IMR-90 (cell line): Measurements from ENCODE around the gene PREB. TPM values are rescaled to one million over a fixed set of nuclear protein-coding genes. Genes with fewer than 3 reads are reported as not detected.

Source experiments
- polyA plus RNA-seq, 3 experiments: library from polyadenylated mRNA; depleted of rRNA; stranded (reverse); fragments of >200 nt; gene quantifications; 2 replicates each; pipeline ENCODE4 v1.2.3, GENCODE V29; 2012; ENCODE audit warnings: low replicate concordance in 1 of 3
- total RNA-seq: library from RNA; depleted of rRNA; stranded (reverse); fragments of >200 nt; gene quantifications from 2 replicates; pipeline ENCODE4 v1.2.3, GENCODE V29; 2012; rRNA removed

PREB gene
- total and polyA plus RNA-seq, 2 of the 4 experiments (the other 2 are of a cell fraction) = 38.9 to 52.2 TPM

Other genes starting within 250 kb of the PREB start
- gene MAPRE3, start 164.0 kb downstream of the PREB start, total RNA-seq = 1.8 and 2.5 TPM in 2 replicates
- 17.3 and 20.3 TPM in 2 replicates for gene MAPRE3, start 164.0 kb downstream of the PREB start, polyA plus RNA-seq (2012; rRNA removed)
- gene TMEM214, start 101.7 kb downstream of the PREB start, total RNA-seq = 31.7 and 32.1 TPM in 2 replicates
- 121 and 132 TPM in 2 replicates for gene TMEM214, start 101.7 kb downstream of the PREB start, polyA plus RNA-seq (2012; rRNA removed)
- gene AGBL5, start 83.0 kb downstream of the PREB start, total RNA-seq = 22.8 and 26.2 TPM in 2 replicates
- 19.0 and 21.1 TPM in 2 replicates for gene AGBL5, start 83.0 kb downstream of the PREB start, polyA plus RNA-seq (2012; rRNA removed)
- 196 and 386 TPM in 2 replicates for gene OST4, start 63.0 kb downstream of the PREB start, total RNA-seq
- gene OST4, start 63.0 kb downstream of the PREB start, polyA plus RNA-seq (2012; rRNA removed) = 806 and 1,337 TPM in 2 replicates
- 26.5 and 27.8 TPM in 2 replicates for gene EMILIN1, start 56.0 kb downstream of the PREB start, total RNA-seq
- gene EMILIN1, start 56.0 kb downstream of the PREB start, polyA plus RNA-seq (2012; rRNA removed) = 95.6 and 123 TPM in 2 replicates
- 0.56 and 0.72 TPM in 2 replicates for gene KHK, start 47.9 kb downstream of the PREB start, total RNA-seq
- 0.80 and 0.82 TPM in 2 replicates for gene KHK, start 47.9 kb downstream of the PREB start, polyA plus RNA-seq (2012; rRNA removed)
- 0.28 and 0.54 TPM in 2 replicates for gene CGREF1, start 15.5 kb downstream of the PREB start, total RNA-seq
- 1.3 TPM in 2 replicates for gene CGREF1, start 15.5 kb downstream of the PREB start, polyA plus RNA-seq (2012; rRNA removed)
- gene ABHD1, start 10.8 kb downstream of the PREB start, total RNA-seq = not detected in 2 replicates
- 0.14 and 0.24 TPM in 2 replicates for gene ABHD1, start 10.8 kb downstream of the PREB start, polyA plus RNA-seq (2012; rRNA removed)
- not detected in 2 replicates for gene PRR30, start 4.8 kb upstream of the PREB start, total RNA-seq
- gene PRR30, start 4.8 kb upstream of the PREB start, polyA plus RNA-seq (2012; rRNA removed) = not detected in 2 replicates
- gene TCF23, start 14.4 kb upstream of the PREB start, total RNA-seq = not detected in 2 replicates
- gene TCF23, start 14.4 kb upstream of the PREB start, polyA plus RNA-seq (2012; rRNA removed) = not detected in 2 replicates
- gene ATRAID, start 77.4 kb upstream of the PREB start, total RNA-seq = 138 and 144 TPM in 2 replicates
- 165 and 173 TPM in 2 replicates for gene ATRAID, start 77.4 kb upstream of the PREB start, polyA plus RNA-seq (2012; rRNA removed)
- 34.2 and 38.6 TPM in 2 replicates for gene SLC5A6, start 77.6 kb upstream of the PREB start, total RNA-seq
- 28.8 and 30.6 TPM in 2 replicates for gene SLC5A6, start 77.6 kb upstream of the PREB start, polyA plus RNA-seq (2012; rRNA removed)
- 12.9 and 17.8 TPM in 2 replicates for gene CAD, start 82.7 kb upstream of the PREB start, total RNA-seq
- gene CAD, start 82.7 kb upstream of the PREB start, polyA plus RNA-seq (2012; rRNA removed) = 38.7 and 45.8 TPM in 2 replicates
- gene SLC30A3, start 128.4 kb upstream of the PREB start, total RNA-seq = under 0.01 TPM in 1 of 2 replicates, not detected in the other
- 0.15 and 0.17 TPM in 2 replicates for gene SLC30A3, start 128.4 kb upstream of the PREB start, polyA plus RNA-seq (2012; rRNA removed)
- not detected in 2 replicates for gene DNAJC5G, start 140.8 kb upstream of the PREB start, total RNA-seq
- not detected in 2 replicates for gene DNAJC5G, start 140.8 kb upstream of the PREB start, polyA plus RNA-seq (2012; rRNA removed)
- gene TRIM54, start 147.8 kb upstream of the PREB start, total RNA-seq = under 0.01 TPM in 1 of 2 replicates, not detected in the other
- 0.07 and 0.15 TPM in 2 replicates for gene TRIM54, start 147.8 kb upstream of the PREB start, polyA plus RNA-seq (2012; rRNA removed)
- gene UCN, start 173.8 kb upstream of the PREB start, total RNA-seq = not detected in 2 replicates
- 0.22 and 0.30 TPM in 2 replicates for gene UCN, start 173.8 kb upstream of the PREB start, polyA plus RNA-seq (2012; rRNA removed)
- gene MPV17, start 188.5 kb upstream of the PREB start, total RNA-seq = 70.4 and 80.5 TPM in 2 replicates
- 160 and 164 TPM in 2 replicates for gene MPV17, start 188.5 kb upstream of the PREB start, polyA plus RNA-seq (2012; rRNA removed)
- 23.1 and 25.5 TPM in 2 replicates for gene GTF3C2, start 222.1 kb upstream of the PREB start, total RNA-seq
- gene GTF3C2, start 222.1 kb upstream of the PREB start, polyA plus RNA-seq (2012; rRNA removed) = 36.9 and 37.7 TPM in 2 replicates
- 47.9 and 48.9 TPM in 2 replicates for gene EIF2B4, start 235.7 kb upstream of the PREB start, total RNA-seq
- gene EIF2B4, start 235.7 kb upstream of the PREB start, polyA plus RNA-seq (2012; rRNA removed) = 40.3 and 43.8 TPM in 2 replicates
- gene SNX17, start 236.0 kb upstream of the PREB start, total RNA-seq = 130 and 131 TPM in 2 replicates
- gene SNX17, start 236.0 kb upstream of the PREB start, polyA plus RNA-seq (2012; rRNA removed) = 100.0 and 102 TPM in 2 replicates
- gene ZNF513, start 246.1 kb upstream of the PREB start, total RNA-seq = 3.1 and 3.4 TPM in 2 replicates
- gene ZNF513, start 246.1 kb upstream of the PREB start, polyA plus RNA-seq (2012; rRNA removed) = 23.5 and 23.7 TPM in 2 replicates